Body of pancreas (tissue), 4 donors: ENCODE results near the gene PITX3. TPM values are rescaled to one million over a fixed set of nuclear protein-coding genes. Genes with fewer than 3 reads are reported as not detected.

Experiments used
- ATAC-seq: fragments of 150-250 bp; one replicate; pipeline ENCODE4 v1.9.1; 2016
- DNase-seq, 4 donors: peaks; one replicate each; pipeline ENCODE4 v3.0.0-alpha.2; 2019
- H3K27ac ChIP-seq, 4 donors: fragments of 200-600 bp; sonication (generic); 1 replicate in 3 of 4; 2 replicates in 1 of 4; pipeline versions ENCODE4 v1.5.1 to v1.6.1; 2016 to 2019; ENCODE audit warnings: mild to moderate bottlenecking in 1 of 4, mixed read lengths in 1 of 4, moderate library complexity in 1 of 4
- H3K27me3 ChIP-seq, 2 donors: fragments of 200-600 bp; sonication (generic); one replicate each; pipeline ENCODE4 v1.6.0; 2016; ENCODE audit warnings: mild to moderate bottlenecking in 1 of 2
- H3K36me3 ChIP-seq, 2 donors: fragments of 200-600 bp; sonication (generic); replicated peaks in 1 of 2; 2 replicates each; pipeline ENCODE4 v1.5.1; 2016; ENCODE audit warnings: low read depth in 2 of 2; ENCODE audit not compliant: insufficient read depth in 1 of 2
- H3K4me1 ChIP-seq: fragments of 200-600 bp; sonication (generic); one replicate; pipeline ENCODE4 v1.6.0; 2016
- H3K4me3 ChIP-seq, 2 donors: fragments of 200-600 bp; sonication (generic); 1 replicate in 1 of 2; 2 replicates in 1 of 2; pipeline ENCODE4 v1.5.1; 2016 to 2019
- H3K9me3 ChIP-seq, 3 donors: fragments of 200-600 bp; sonication (generic); 1 replicate in 2 of 3; 2 replicates in 1 of 3; pipeline ENCODE4 v1.5.1; 2016
- CTCF ChIP-seq, 7 experiments: fragments of 450-650 bp in 4 of 7; fragments of 200-600 bp in 3 of 7; sonication (generic) in 3 of 7; IDR thresholded peaks; one replicate each; pipeline ENCODE4 v1.5.1; 2016 to 2019; ENCODE audit warnings: antibody characterized with exemption in 7 of 7
- POLR2A ChIP-seq, 3 donors: fragments of 450-650 bp; IDR thresholded peaks; one replicate each; pipeline ENCODE4 v1.6.1; 2016; ENCODE audit warnings: antibody characterized with exemption in 3 of 3, mild to moderate bottlenecking in 2 of 3
- WGBS, 2 donors: methylation state at CpG; one replicate each; pipeline ENCODE4 v1.1.5; 2017; 5-methylcytosine and 5-hydroxymethylcytosine counted together
- intact Hi-C: fragments of 100-400 bp; cut with DNase I; formaldehyde crosslinking; loops from one replicate; pipeline ENCODE4 v1.15.1; 2023
- total RNA-seq, 2 donors: library from RNA; depleted of rRNA; stranded (reverse); fragments of >200 nt; gene quantifications; one replicate each; pipeline ENCODE4 v1.1.0, GENCODE V29; 2016

Gene PITX3
- total RNA-seq, 2 donors from 2014 or later: not detected

- Histone ChIP-seq H3K36me3 (no peaks in the 10 kb centered on the region), H3K27me3 (no peaks in the 10 kb centered on the region), H3K4me1 (no peaks in the 10 kb centered on the region), H3K27ac (no peak overlapping the region), H3K4me3 (no peak overlapping the region), H3K9me3 (no peaks in the 10 kb centered on the region)
- intact Hi-C loops: no loop called here
- TF ChIP-seq POLR2A (IDR thresholded peaks at IDR 0.05): no peak
- no peak for TF ChIP-seq CTCF (IDR thresholded peaks at IDR 0.05)
- ATAC-seq (no peak), DNase-seq (no peak)
- 45 to 49% methylated on average over 2 to 3 of the region's 3 CpGs for WGBS, 2 donors
These were observed 52.9 kb downstream of the PITX3 start for GRCh38 chr10:102188298-102188940.

- DNase-seq: no peak
- TF ChIP-seq CTCF (IDR thresholded peaks at IDR 0.05): no peak
- no peak for TF ChIP-seq POLR2A (IDR thresholded peaks at IDR 0.05)
- 78 to 81% methylated on average over 12 to 14 of the region's 15 CpGs for WGBS, 2 donors
- ATAC-seq: no peak
- Histone ChIP-seq H3K4me1 (no peaks in the 10 kb centered on the region), H3K9me3 (no peaks in the 10 kb centered on the region), H3K27me3 (no peaks in the 10 kb centered on the region), H3K4me3 (no peak overlapping the region), H3K27ac (no peak overlapping the region), H3K36me3 (no peaks in the 10 kb centered on the region)
- intact Hi-C loops: no loop called here
These were observed 55.3 kb downstream of the PITX3 start for GRCh38 chr10:102185811-102186527.

- DNase-seq (no peak), ATAC-seq (no peak)
- Histone ChIP-seq H3K4me3 (no peak overlapping the region), H3K36me3 (no peaks in the 10 kb centered on the region), H3K27me3 (no peaks in the 10 kb centered on the region), H3K4me1 (no peaks in the 10 kb centered on the region), H3K9me3 (no peaks in the 10 kb centered on the region), H3K27ac (no peak overlapping the region)
- intact Hi-C loops: no loop called here
- 55 to 66% methylated on average over 2 of the region's 2 CpGs for WGBS, 2 donors
- TF ChIP-seq POLR2A (IDR thresholded peaks at IDR 0.05) (no peak), CTCF (IDR thresholded peaks at IDR 0.05) (no peak)
These were observed 56.0 kb downstream of the PITX3 start for GRCh38 chr10:102185272-102185671.

GRCh38 chr10:102184606-102185005, 56.7 kb downstream of the PITX3 start:
- Histone ChIP-seq H3K27me3 (no peaks in the 10 kb centered on the region), H3K27ac (no peak overlapping the region), H3K36me3 (no peaks in the 10 kb centered on the region), H3K4me3 (no peak overlapping the region), H3K4me1 (no peaks in the 10 kb centered on the region), H3K9me3 (no peaks in the 10 kb centered on the region)
- intact Hi-C loops: no loop called here
- WGBS, 2 donors: 79 to 80% methylated on average over 2 of the region's 2 CpGs
- no peak for TF ChIP-seq POLR2A (IDR thresholded peaks at IDR 0.05)
- TF ChIP-seq CTCF (IDR thresholded peaks at IDR 0.05): no peak
- no peak for DNase-seq
- ATAC-seq: no peak

Other genes with a start within 250 kb of the PITX3 start
- 1 to 10 TPM; 5.6 to 8.3 TPM for gene ARMH3, start 185.3 kb downstream of the PITX3 start, total RNA-seq
- 10 to 100 TPM; 16.6 to 33.0 TPM for gene HPS6, start 176.2 kb downstream of the PITX3 start, total RNA-seq
- 10 to 100 TPM; 17.1 to 24.4 TPM for gene LDB1, start 121.1 kb downstream of the PITX3 start, total RNA-seq
- gene PPRC1, start 108.5 kb downstream of the PITX3 start, total RNA-seq: 10 to 100 TPM; 17.9 to 37.6 TPM
- gene NOLC1, start 89.1 kb downstream of the PITX3 start, total RNA-seq: 10 to 100 TPM; 26.0 to 33.7 TPM
- not detected for gene ELOVL3, start 15.2 kb downstream of the PITX3 start, total RNA-seq
- 10 to 100 TPM; 23.1 to 24.1 TPM for gene GBF1, start 4.0 kb upstream of the PITX3 start, total RNA-seq
- 10 to 100 TPM; 17.9 to 30.0 TPM for gene NFKB2, start 154.2 kb upstream of the PITX3 start, total RNA-seq
- 1 to 10 TPM; 2.6 to 5.3 TPM for gene PSD, start 177.3 kb upstream of the PITX3 start, total RNA-seq
- gene FBXL15, start 179.3 kb upstream of the PITX3 start, total RNA-seq: 10 to 100 TPM; 12.7 to 38.6 TPM
- 10 to 100 TPM; 30.3 to 35.5 TPM for gene CUEDC2, start 191.1 kb upstream of the PITX3 start, total RNA-seq
- 1 to 10 TPM in 1 of 2 donors, under 1 TPM in 1; 0.66 to 4.2 TPM for gene C10orf95, start 210.0 kb upstream of the PITX3 start, total RNA-seq